Neural progenitor cell (in vitro differentiated cells): Measurements from ENCODE around the gene EXOSC5. TPM values are rescaled to one million over a fixed set of nuclear protein-coding genes. Genes with fewer than 3 reads are reported as not detected.

Experiments
- DNase-seq: peaks from one replicate; pipeline ENCODE4 v3.0.0-alpha.2; 2016; ENCODE audit warnings: low spot score
- H2AFZ ChIP-seq: fragments of 200-600 bp; sonication (generic); replicated peaks from 2 replicates; pipeline ENCODE4 v1.6.1; 2016; ENCODE audit warnings: antibody characterized with exemption
- H3F3A ChIP-seq: fragments of 200-600 bp; sonication (generic); 2 replicates; pipeline ENCODE4 v1.6.1; 2016; ENCODE audit warnings: antibody characterized with exemption, low read depth
- H3K27ac ChIP-seq: fragments of 200-600 bp; sonication (generic); 2 replicates; pipeline ENCODE4 v1.5.1; 2016; ENCODE audit warnings: mild to moderate bottlenecking
- H3K27me3 ChIP-seq: fragments of 200-600 bp; sonication (generic); 2 replicates; pipeline ENCODE4 v1.6.1; 2016; ENCODE audit warnings: mild to moderate bottlenecking, moderate library complexity
- H3K36me3 ChIP-seq: fragments of 200-600 bp; sonication (generic); 2 replicates; pipeline ENCODE4 v1.5.1; 2016
- H3K4me1 ChIP-seq: fragments of 200-600 bp; sonication (generic); 2 replicates; pipeline ENCODE4 v1.6.1; 2016; ENCODE audit warnings: mixed run types
- H3K4me2 ChIP-seq: fragments of 200-600 bp; sonication (generic); 2 replicates; pipeline ENCODE4 v1.6.1; 2016
- H3K4me3 ChIP-seq: fragments of 200-600 bp; sonication (generic); 2 replicates; pipeline ENCODE4 v1.5.1; 2016
- H3K79me2 ChIP-seq: fragments of 200-600 bp; sonication (generic); 2 replicates; pipeline ENCODE4 v1.6.1; 2016; ENCODE audit warnings: low read depth
- H3K9ac ChIP-seq: fragments of 200-600 bp; sonication (generic); 2 replicates; pipeline ENCODE4 v1.6.1; 2016
- H3K9me3 ChIP-seq: fragments of 200-600 bp; sonication (generic); 2 replicates; pipeline ENCODE4 v1.5.1; 2016; ENCODE audit warnings: low read depth
- H4K20me1 ChIP-seq: fragments of 200-600 bp; sonication (generic); 2 replicates; pipeline ENCODE4 v1.6.1; 2016; ENCODE audit warnings: low read depth
- H3K27ac Mint-ChIP-seq: 3 replicates; pipeline ENCODE4 v1.8.0; 2021; ENCODE audit warnings: mixed read lengths
- H3K27me3 Mint-ChIP-seq: 2 replicates; pipeline ENCODE4 v1.8.0; 2022; ENCODE audit warnings: low read depth, mild to moderate bottlenecking, inconsistent platforms, moderate library complexity, mixed read lengths; ENCODE audit not compliant: insufficient read depth
- H3K36me3 Mint-ChIP-seq: 3 replicates; pipeline ENCODE4 v1.8.0; 2021; ENCODE audit warnings: mixed read lengths
- H3K4me1 Mint-ChIP-seq: 3 replicates; pipeline ENCODE4 v1.8.0; 2021; ENCODE audit warnings: mixed read lengths
- H3K4me3 Mint-ChIP-seq: 3 replicates; pipeline ENCODE4 v1.8.0; 2021; ENCODE audit warnings: mild to moderate bottlenecking, moderate library complexity, mixed read lengths
- H3K9me3 Mint-ChIP-seq: 3 replicates; pipeline ENCODE4 v1.8.0; 2020; ENCODE audit warnings: mixed read lengths
- CTCF ChIP-seq: fragments of 200-600 bp; sonication (generic); IDR thresholded peaks from 2 replicates; pipeline ENCODE4 v1.5.1; 2017; ENCODE audit warnings: antibody characterized with exemption, mild to moderate bottlenecking
- EZH2 ChIP-seq: fragments of 200-600 bp; sonication (generic); IDR thresholded peaks from 2 replicates; pipeline ENCODE4 v1.6.1; 2017; ENCODE audit warnings: antibody characterized with exemption, mild to moderate bottlenecking, moderate library complexity
- EZH2phosphoT487 ChIP-seq: fragments of 200-600 bp; sonication (generic); IDR thresholded peaks from 2 replicates; pipeline ENCODE4 v1.6.1; 2017; ENCODE audit warnings: antibody characterized with exemption
- total RNA-seq: library from RNA; depleted of rRNA; stranded (reverse); fragments of >200 nt; gene quantifications from 2 replicates; pipeline ENCODE4 v1.2.3, GENCODE V29; 2015; ENCODE audit warnings: low replicate concordance

The EXOSC5 gene
- total RNA-seq, 1 donor from 2014 or later, result 10.3 TPM

GRCh38 chr19:41426952-41427646 is 29.9 kb upstream of the EXOSC5 start, which contains the start of gene B3GNT8:
Gene B3GNT8 (minus strand): TSS chr19:41427374. CDS start chr19:41426778, 596 bp downstream.
- Histone ChIP-seq H3K4me3 (peak within 1 kb of the TSS; percentile 56), H2AFZ (peak within 1 kb of the TSS; percentile 68), H4K20me1 (no peaks in the 10 kb centered on the region), H3K9me3 (no peaks in the 10 kb centered on the region), H3K9ac (peak within 1 kb of the TSS; percentile 81), H3K27me3 (no peaks in the 10 kb centered on the region), H3K4me2 (peak within 1 kb of the TSS; percentile 81), H3K27ac (peak within 1 kb of the TSS; percentile 43), H3K36me3 (no peaks in the 10 kb centered on the region), H3K79me2 (no peaks in the 10 kb centered on the region), H3F3A (peaks cover 7% of the 10 kb centered on the region), H3K4me1 (peaks cover 10% of the 10 kb centered on the region)
- Mint-ChIP-seq H3K27me3 (peaks cover 5% of the 10 kb centered on the region), H3K4me3 (peak within 1 kb of the TSS; percentile 81), H3K27ac (peak within 1 kb of the TSS; percentile 97), H3K9me3 (no peaks in the 10 kb centered on the region), H3K4me1 (peaks cover 15% of the 10 kb centered on the region), H3K36me3 (peaks cover 3% of the 10 kb centered on the region)
- DNase-seq, result peak; percentile 95
- TF ChIP-seq EZH2, result no peak
- no peak for TF ChIP-seq CTCF
- TF ChIP-seq EZH2phosphoT487, result no peak

GRCh38 chr19:41426116-41426841 is 29.1 kb upstream of the EXOSC5 start:
- H3K36me3 Mint-ChIP-seq, result peaks cover 5% of the 10 kb centered on the region
- H3K9ac ChIP-seq, result peak overlapping the region; percentile 81

More at GRCh38 chr19:41426116-41426841, 29.1 kb upstream of the EXOSC5 start:
- Histone ChIP-seq H3F3A (peaks cover 4% of the 10 kb centered on the region), H3K4me3 (no peak overlapping the region), H2AFZ (no peak overlapping the region), H3K27ac (no peak overlapping the region), H3K27me3 (no peaks in the 10 kb centered on the region), H3K36me3 (no peaks in the 10 kb centered on the region), H3K79me2 (no peaks in the 10 kb centered on the region), H3K4me2 (peak overlapping the region; percentile 81), H3K9me3 (no peaks in the 10 kb centered on the region), H4K20me1 (no peaks in the 10 kb centered on the region), H3K4me1 (peaks cover 10% of the 10 kb centered on the region)
- Mint-ChIP-seq H3K27ac (peak overlapping the region; percentile 17), H3K4me1 (peaks cover 15% of the 10 kb centered on the region), H3K9me3 (no peaks in the 10 kb centered on the region), H3K4me3 (peak overlapping the region; percentile 81), H3K27me3 (peaks cover 2% of the 10 kb centered on the region)
- DNase-seq, result no peak
- TF ChIP-seq EZH2 (no peak), CTCF (no peak)
